HEK293 (cell line): ENCODE data around the gene CLMN.

ENCODE experiments used
- CTCF ChIA-PET: fragments of 350-600 bp; formaldehyde crosslinking; extraction: SDS; loops from one replicate; lab custom pipeline; 2021; ENCODE audit warnings: antibody characterized with exemption; lab: Yijun Ruan, JAX
- POLR2A ChIA-PET: fragments of 300-600 bp; formaldehyde crosslinking; extraction: SDS; loops from one replicate; lab custom pipeline; 2020; ENCODE audit warnings: antibody characterized with exemption, inconsistent platforms; lab: Yijun Ruan, JAX
- H3K27ac ChIP-seq: fragments of 200-500 bp; sonication (Bioruptor generic); 2 replicates; pipeline ENCODE4 v1.5.1; 2014; ENCODE audit warnings: low read depth, low read length, control low read depth, inconsistent platforms; ENCODE audit errors: extremely low read depth
- H3K36me3 ChIP-seq, 2 experiments: fragments of 200-500 bp in 1 of 2; sonication (Bioruptor generic) in 1 of 2; 1 replicate in 1 of 2; 2 replicates in 1 of 2; pipeline ENCODE4 v1.5.1; 2014 to 2017; ENCODE audit warnings: inconsistent platforms in 2 of 2, low read length in 2 of 2; ENCODE audit not compliant: control insufficient read depth in 2 of 2, insufficient read depth in 1 of 2
- H3K4me1 ChIP-seq: fragments of 200-500 bp; sonication (Bioruptor generic); 2 replicates; pipeline ENCODE4 v1.5.1; 2014; ENCODE audit warnings: mild to moderate bottlenecking, low read length, inconsistent platforms; ENCODE audit not compliant: control insufficient read depth, insufficient read depth
- H3K4me3 ChIP-seq: 2 replicates; pipeline ENCODE4 v1.5.1; 2011; ENCODE audit warnings: low read depth, mild to moderate bottlenecking, control low read depth, low read length, moderate library complexity
- H3K9me3 ChIP-seq: fragments of 200-500 bp; sonication (Bioruptor generic); 2 replicates; pipeline ENCODE4 v1.5.1; 2014; ENCODE audit warnings: low read depth, low read length, inconsistent platforms; ENCODE audit not compliant: control insufficient read depth, insufficient read depth
- FEZF1 ChIP-seq: fragments of 450-650 bp; formaldehyde crosslinking; IDR thresholded peaks from 2 replicates; pipeline ENCODE4 v1.5.1; 2016; ENCODE audit warnings: missing biosample characterization, missing genetic modification characterization
- HIC1 ChIP-seq: fragments of 450-650 bp; formaldehyde crosslinking; IDR thresholded peaks from 2 replicates; pipeline ENCODE4 v1.5.1; 2016; ENCODE audit warnings: missing biosample characterization, missing genetic modification characterization
- OSR2 ChIP-seq: fragments of 450-650 bp; formaldehyde crosslinking; IDR thresholded peaks from 2 replicates; pipeline ENCODE4 v1.5.1; 2016; ENCODE audit warnings: missing biosample characterization, missing genetic modification characterization
- PRDM6 ChIP-seq: fragments of 450-650 bp; formaldehyde crosslinking; IDR thresholded peaks from 2 replicates; pipeline ENCODE4 v1.5.1; 2017; ENCODE audit warnings: missing biosample characterization, missing genetic modification characterization
- SETDB1 ChIP-seq: IDR thresholded peaks from one replicate; pipeline ENCODE4 v1.6.1; 2017; ENCODE audit warnings: mild to moderate bottlenecking, low read length, moderate library complexity, mixed read lengths; ENCODE audit not compliant: insufficient read length
- ZBTB17 ChIP-seq: fragments of 450-650 bp; formaldehyde crosslinking; IDR thresholded peaks from 2 replicates; pipeline ENCODE4 v1.5.1; 2016; ENCODE audit warnings: missing biosample characterization, missing genetic modification characterization
- ZFHX2 ChIP-seq: fragments of 450-650 bp; formaldehyde crosslinking; conservative IDR thresholded peaks from 2 replicates; pipeline ENCODE4 v1.5.1; 2016; ENCODE audit warnings: missing biosample characterization, missing genetic modification characterization
- ZFP3 ChIP-seq: fragments of 450-650 bp; formaldehyde crosslinking; IDR thresholded peaks from 2 replicates; pipeline ENCODE4 v1.5.1; 2016; ENCODE audit warnings: low read depth, missing biosample characterization, missing genetic modification characterization
- ZFP37 ChIP-seq: fragments of 450-650 bp; formaldehyde crosslinking; IDR thresholded peaks from 2 replicates; pipeline ENCODE4 v1.5.1; 2016; ENCODE audit warnings: missing biosample characterization, missing genetic modification characterization
- ZNF133 ChIP-seq: fragments of 450-650 bp; formaldehyde crosslinking; IDR thresholded peaks from 2 replicates; pipeline ENCODE4 v1.5.1; 2016; ENCODE audit warnings: missing biosample characterization, missing genetic modification characterization
- ZNF138 ChIP-seq: fragments of 450-650 bp; formaldehyde crosslinking; IDR thresholded peaks from 2 replicates; pipeline ENCODE4 v1.5.1; 2016; ENCODE audit warnings: missing biosample characterization, missing genetic modification characterization, borderline replicate concordance
- ZNF16 ChIP-seq: fragments of 450-650 bp; formaldehyde crosslinking; IDR thresholded peaks from 2 replicates; pipeline ENCODE4 v1.5.1; 2016; ENCODE audit warnings: low read depth, missing biosample characterization, missing genetic modification characterization
- ZNF184 ChIP-seq: fragments of 450-650 bp; IDR thresholded peaks from 2 replicates; pipeline ENCODE4 v1.5.1; 2018; ENCODE audit warnings: missing biosample characterization, mild to moderate bottlenecking, missing genetic modification characterization
- ZNF24 ChIP-seq: fragments of 450-650 bp; formaldehyde crosslinking; IDR thresholded peaks from 2 replicates; pipeline ENCODE4 v1.5.1; 2016; ENCODE audit warnings: missing biosample characterization, missing genetic modification characterization
- ZNF266 ChIP-seq: fragments of 450-650 bp; formaldehyde crosslinking; IDR thresholded peaks from 2 replicates; pipeline ENCODE4 v1.5.1; 2016; ENCODE audit warnings: missing biosample characterization, missing genetic modification characterization, low read depth
- ZNF398 ChIP-seq: fragments of 450-650 bp; formaldehyde crosslinking; IDR thresholded peaks from 2 replicates; pipeline ENCODE4 v1.5.1; 2017; ENCODE audit warnings: missing biosample characterization, missing genetic modification characterization
- ZNF529 ChIP-seq: fragments of 450-650 bp; formaldehyde crosslinking; IDR thresholded peaks from 2 replicates; pipeline ENCODE4 v1.5.1; 2017; ENCODE audit warnings: missing genetic modification characterization, missing biosample characterization; ENCODE audit not compliant: insufficient replicate concordance
- ZNF626 ChIP-seq: fragments of 450-650 bp; sonication (Bioruptor Pico); formaldehyde crosslinking; IDR thresholded peaks from 2 replicates; pipeline ENCODE4 v1.5.1; 2018; ENCODE audit warnings: missing biosample characterization, missing genetic modification characterization, inconsistent platforms
- ZNF76 ChIP-seq: fragments of 450-650 bp; formaldehyde crosslinking; IDR thresholded peaks from 2 replicates; pipeline ENCODE4; 2016; ENCODE audit warnings: low read depth, missing biosample characterization, missing genetic modification characterization, borderline replicate concordance
- ZSCAN5A ChIP-seq: fragments of 450-650 bp; formaldehyde crosslinking; IDR thresholded peaks from 2 replicates; pipeline ENCODE4 v1.5.1; 2016; ENCODE audit warnings: missing biosample characterization, missing genetic modification characterization

The CLMN gene

GRCh38 chr14:95189367-95190132 is 130.2 kb downstream of the CLMN start:
- Histone ChIP-seq H3K9me3 (no peaks in the 10 kb centered on the region), H3K36me3 (no peaks in the 10 kb centered on the region), H3K4me1 (no peaks in the 10 kb centered on the region), H3K4me3 (no peak overlapping the region), H3K27ac (no peak overlapping the region)
- TF ChIP-seq ZNF138 (no peak), ZNF529 (tag by site-specific recombination) (no peak), ZNF266 (tag by site-specific recombination) (no peak), FEZF1 (tag by site-specific recombination) (peak; percentile 32; the same call in 1 of the 2 replicates), ZFP37 (no peak), ZNF398 (no peak), ZNF626 (tag by site-specific recombination) (no peak), ZNF76 (no peak), OSR2 (tag by site-specific recombination) (no peak), ZFP3 (tag by site-specific recombination) (no peak), ZBTB17 (tag by site-specific recombination) (no peak), ZNF24 (no peak), PRDM6 (tag by site-specific recombination) (peak; percentile 72), ZSCAN5A (tag by site-specific recombination) (no peak), ZFHX2 (tag by site-specific recombination) (no peak), ZNF16 (tag by site-specific recombination) (no peak), ZNF184 (tag by site-specific recombination) (no peak)
- POLR2A ChIA-PET = no interaction called here
- CTCF ChIA-PET = interaction anchor here (0.8 kb wide), 1 partner anchor 171 kb away, joined by 3 read pairs; no protein-coding TSS in a partner anchor

GRCh38 chr14:95188380-95188779 is 131.3 kb downstream of the CLMN start:
- TF ChIP-seq SETDB1 (peak; percentile 21), HIC1 (tag by site-specific recombination) (no peak), ZNF133 (tag by site-specific recombination) (peak; percentile 96)
- Histone ChIP-seq H3K27ac (no peak overlapping the region), H3K4me1 (no peaks in the 10 kb centered on the region), H3K36me3 (no peaks in the 10 kb centered on the region), H3K4me3 (no peak overlapping the region), H3K9me3 (no peaks in the 10 kb centered on the region)
- ChIA-PET POLR2A (no interaction called here), CTCF (no interaction called here)
